SH-SY5Y (cell line): Measurements from ENCODE around the gene DISC1.

ENCODE experiments used
- GATA2 ChIP-seq: IDR thresholded peaks from 2 replicates; pipeline ENCODE4 v1.6.1; 2011; ENCODE audit warnings: mild to moderate bottlenecking, low read depth, low read length
- GATA3 ChIP-seq: IDR thresholded peaks from 2 replicates; pipeline ENCODE4 v1.6.1; 2011; ENCODE audit warnings: low read depth, mild to moderate bottlenecking, low read length, moderate library complexity

DNA sequence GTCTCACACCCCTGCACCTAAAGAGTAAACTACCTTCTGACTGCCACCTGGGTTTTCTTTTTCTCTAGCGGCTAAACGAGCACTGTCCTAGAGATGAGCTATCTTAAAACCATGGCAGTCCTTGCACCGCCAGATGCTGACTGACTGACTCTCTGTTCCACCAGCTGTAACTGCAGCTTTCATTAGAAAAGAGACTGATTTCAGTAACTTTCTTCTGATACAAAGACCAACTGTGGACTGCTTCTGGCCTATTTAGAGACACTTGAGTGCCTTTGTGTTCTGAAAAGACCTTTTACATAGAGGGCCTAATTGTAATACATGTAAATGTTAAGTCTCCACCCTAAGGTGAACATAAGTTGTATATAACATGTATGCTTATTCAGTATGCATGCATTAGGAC, 152.5 kb downstream of the DISC1 start:
- TF ChIP-seq GATA2, result no peak
- no peak for TF ChIP-seq GATA3
